Measurements from ENCODE around the gene ANAPC5.

Gene ANAPC5

DNA sequence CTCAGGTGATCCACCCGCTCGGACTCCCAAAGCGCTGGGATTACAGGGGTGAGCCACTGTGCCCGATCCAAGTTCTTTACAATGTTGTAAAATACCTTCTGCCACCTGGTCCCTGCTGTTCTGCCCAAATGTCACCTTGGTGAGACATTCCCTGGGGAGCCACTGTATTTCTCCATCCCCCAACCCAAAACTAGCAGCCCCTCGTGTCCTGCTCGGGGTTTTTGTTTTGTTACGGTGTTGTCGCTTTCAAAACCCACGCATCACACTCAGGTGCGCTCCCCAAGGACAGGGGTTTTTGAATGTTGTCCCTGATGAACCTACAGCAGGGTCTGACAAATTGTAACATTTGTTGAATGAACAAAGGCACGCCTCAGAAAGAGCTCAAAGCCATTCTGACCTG, 93.1 kb downstream of the ANAPC5 start:
- no peak for TF ChIP-seq POLR2AphosphoS5 (IDR thresholded peaks at IDR 0.05; ENCODE audit: low read depth, low read length)
- TF ChIP-seq, protein P1, sequence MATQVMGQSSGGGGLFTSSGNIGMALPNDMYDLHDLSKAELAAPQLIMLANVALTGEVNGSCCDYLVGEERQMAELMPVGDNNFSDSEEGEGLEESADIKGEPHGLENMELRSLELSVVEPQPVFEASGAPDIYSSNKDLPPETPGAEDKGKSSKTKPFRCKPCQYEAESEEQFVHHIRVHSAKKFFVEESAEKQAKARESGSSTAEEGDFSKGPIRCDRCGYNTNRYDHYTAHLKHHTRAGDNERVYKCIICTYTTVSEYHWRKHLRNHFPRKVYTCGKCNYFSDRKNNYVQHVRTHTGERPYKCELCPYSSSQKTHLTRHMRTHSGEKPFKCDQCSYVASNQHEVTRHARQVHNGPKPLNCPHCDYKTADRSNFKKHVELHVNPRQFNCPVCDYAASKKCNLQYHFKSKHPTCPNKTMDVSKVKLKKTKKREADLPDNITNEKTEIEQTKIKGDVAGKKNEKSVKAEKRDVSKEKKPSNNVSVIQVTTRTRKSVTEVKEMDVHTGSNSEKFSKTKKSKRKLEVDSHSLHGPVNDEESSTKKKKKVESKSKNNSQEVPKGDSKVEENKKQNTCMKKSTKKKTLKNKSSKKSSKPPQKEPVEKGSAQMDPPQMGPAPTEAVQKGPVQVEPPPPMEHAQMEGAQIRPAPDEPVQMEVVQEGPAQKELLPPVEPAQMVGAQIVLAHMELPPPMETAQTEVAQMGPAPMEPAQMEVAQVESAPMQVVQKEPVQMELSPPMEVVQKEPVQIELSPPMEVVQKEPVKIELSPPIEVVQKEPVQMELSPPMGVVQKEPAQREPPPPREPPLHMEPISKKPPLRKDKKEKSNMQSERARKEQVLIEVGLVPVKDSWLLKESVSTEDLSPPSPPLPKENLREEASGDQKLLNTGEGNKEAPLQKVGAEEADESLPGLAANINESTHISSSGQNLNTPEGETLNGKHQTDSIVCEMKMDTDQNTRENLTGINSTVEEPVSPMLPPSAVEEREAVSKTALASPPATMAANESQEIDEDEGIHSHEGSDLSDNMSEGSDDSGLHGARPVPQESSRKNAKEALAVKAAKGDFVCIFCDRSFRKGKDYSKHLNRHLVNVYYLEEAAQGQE (IDR thresholded peaks at IDR 0.05; ENCODE audit: insufficient read depth in 1 of 2, low read depth in 2 of 2, low read length in 2 of 2), result no peak
- TF ChIP-seq SIN3A (IDR thresholded peaks at IDR 0.05; ENCODE audit: borderline replicate concordance, insufficient read depth, low read length), result no peak
- TF ChIP-seq FOXP2 (optimal IDR thresholded peaks at IDR 0.05; ENCODE audit: borderline replicate concordance, extremely low read depth, extremely low read length, insufficient read depth), result no peak
- TF ChIP-seq TAF1 (IDR thresholded peaks at IDR 0.05; ENCODE audit: borderline replicate concordance, insufficient read depth, low read length), result no peak
